ENCODE results near the gene VSTM2L.

The VSTM2L gene

GRCh38 chr20:37968841-37969401 is 66.0 kb downstream of the VSTM2L start:
- peaks cover 13% of the 10 kb centered on the region for H3K9me3 Mint-ChIP-seq

GRCh38 chr20:37969949-37970855 is 67.3 kb downstream of the VSTM2L start:
- Mint-ChIP-seq H3K27ac (no peak overlapping the region), H3K36me3 (ENCODE audit: low read depth) (peaks cover 20% of the 10 kb centered on the region), H3K4me3 (no peak overlapping the region), H3K9me3 (peaks cover 5% of the 10 kb centered on the region), H3K27me3 (peaks cover under 1% of the 10 kb centered on the region), H3K4me1 (ENCODE audit: low read depth) (no peaks in the 10 kb centered on the region)

More at GRCh38 chr20:37968841-37969401, 66.0 kb downstream of the VSTM2L start:
- H3K27me3 Mint-ChIP-seq = peaks cover 3% of the 10 kb centered on the region
- H3K36me3 Mint-ChIP-seq (ENCODE audit: low read depth) = peaks cover 20% of the 10 kb centered on the region
- no peak overlapping the region for H3K4me3 Mint-ChIP-seq
- H3K4me1 Mint-ChIP-seq (ENCODE audit: low read depth) = no peaks in the 10 kb centered on the region
- H3K27ac Mint-ChIP-seq = no peak overlapping the region

- Mint-ChIP-seq H3K4me3 (no peak overlapping the region), H3K27ac (no peak overlapping the region), H3K4me1 (ENCODE audit: low read depth) (no peaks in the 10 kb centered on the region), H3K36me3 (ENCODE audit: low read depth) (peaks cover 21% of the 10 kb centered on the region), H3K27me3 (no peaks in the 10 kb centered on the region), H3K9me3 (peaks cover 5% of the 10 kb centered on the region)
Measured at GRCh38 chr20:37970856-37971245, 67.9 kb downstream of the VSTM2L start.

GRCh38 chr20:37971561-37972127 is 68.7 kb downstream of the VSTM2L start:
- no peak overlapping the region for H3K27ac Mint-ChIP-seq
- no peaks in the 10 kb centered on the region for H3K27me3 Mint-ChIP-seq
- no peak overlapping the region for H3K4me3 Mint-ChIP-seq
- H3K9me3 Mint-ChIP-seq = peaks cover 5% of the 10 kb centered on the region
- peaks cover 24% of the 10 kb centered on the region for H3K36me3 Mint-ChIP-seq (ENCODE audit: low read depth)
- H3K4me1 Mint-ChIP-seq (ENCODE audit: low read depth) = peaks cover 1% of the 10 kb centered on the region

GRCh38 chr20:37972256-37973058 is 69.5 kb downstream of the VSTM2L start:
- Mint-ChIP-seq H3K27me3 (no peaks in the 10 kb centered on the region), H3K36me3 (ENCODE audit: low read depth) (peaks cover 24% of the 10 kb centered on the region), H3K27ac (no peak overlapping the region), H3K9me3 (no peaks in the 10 kb centered on the region), H3K4me3 (no peak overlapping the region), H3K4me1 (ENCODE audit: low read depth) (peaks cover 7% of the 10 kb centered on the region)

- Mint-ChIP-seq H3K4me3 (no peak overlapping the region), H3K36me3 (ENCODE audit: low read depth) (peaks cover 30% of the 10 kb centered on the region), H3K27me3 (no peaks in the 10 kb centered on the region), H3K4me1 (ENCODE audit: low read depth) (peaks cover 13% of the 10 kb centered on the region), H3K9me3 (no peaks in the 10 kb centered on the region), H3K27ac (no peak overlapping the region)
Measured at GRCh38 chr20:37973059-37973910, 70.4 kb downstream of the VSTM2L start.

- no peak overlapping the region for H3K4me3 Mint-ChIP-seq
- no peaks in the 10 kb centered on the region for H3K9me3 Mint-ChIP-seq
- peak overlapping the region; percentile 22 for H3K27ac Mint-ChIP-seq
- peaks cover 13% of the 10 kb centered on the region for H3K4me1 Mint-ChIP-seq (ENCODE audit: low read depth)
- no peaks in the 10 kb centered on the region for H3K27me3 Mint-ChIP-seq
- H3K36me3 Mint-ChIP-seq (ENCODE audit: low read depth) = peaks cover 23% of the 10 kb centered on the region
Measured at GRCh38 chr20:37976887-37977286, 74.0 kb downstream of the VSTM2L start.

- Mint-ChIP-seq H3K4me1 (ENCODE audit: low read depth) (peaks cover 13% of the 10 kb centered on the region), H3K27me3 (no peaks in the 10 kb centered on the region), H3K9me3 (no peaks in the 10 kb centered on the region), H3K36me3 (ENCODE audit: low read depth) (peaks cover 23% of the 10 kb centered on the region), H3K27ac (no peak overlapping the region), H3K4me3 (no peak overlapping the region)
Measured at GRCh38 chr20:37977338-37977737, 74.4 kb downstream of the VSTM2L start.

- H3K36me3 Mint-ChIP-seq (ENCODE audit: low read depth) = peaks cover 27% of the 10 kb centered on the region
- H3K4me1 Mint-ChIP-seq (ENCODE audit: low read depth) = peaks cover 13% of the 10 kb centered on the region
- no peak overlapping the region for H3K27ac Mint-ChIP-seq
- H3K27me3 Mint-ChIP-seq = no peaks in the 10 kb centered on the region
- H3K9me3 Mint-ChIP-seq = no peaks in the 10 kb centered on the region
- H3K4me3 Mint-ChIP-seq = no peak overlapping the region
Measured at GRCh38 chr20:37977786-37978185, 74.9 kb downstream of the VSTM2L start.

GRCh38 chr20:37979021-37979985 is 76.4 kb downstream of the VSTM2L start:
- Mint-ChIP-seq H3K9me3 (no peaks in the 10 kb centered on the region), H3K4me3 (no peak overlapping the region), H3K4me1 (ENCODE audit: low read depth) (peaks cover 13% of the 10 kb centered on the region), H3K36me3 (ENCODE audit: low read depth) (peaks cover 33% of the 10 kb centered on the region), H3K27ac (no peak overlapping the region), H3K27me3 (no peaks in the 10 kb centered on the region)

- Mint-ChIP-seq H3K36me3 (ENCODE audit: low read depth) (peaks cover 43% of the 10 kb centered on the region), H3K9me3 (no peaks in the 10 kb centered on the region), H3K27ac (no peak overlapping the region), H3K27me3 (no peaks in the 10 kb centered on the region), H3K4me3 (no peak overlapping the region), H3K4me1 (ENCODE audit: low read depth) (peaks cover 13% of the 10 kb centered on the region)
Measured at GRCh38 chr20:37980383-37980782, 77.5 kb downstream of the VSTM2L start.

- H3K4me3 Mint-ChIP-seq = no peak overlapping the region
- H3K36me3 Mint-ChIP-seq (ENCODE audit: low read depth) = peaks cover 41% of the 10 kb centered on the region
- H3K4me1 Mint-ChIP-seq (ENCODE audit: low read depth) = peaks cover 13% of the 10 kb centered on the region
- H3K9me3 Mint-ChIP-seq = no peaks in the 10 kb centered on the region
- no peaks in the 10 kb centered on the region for H3K27me3 Mint-ChIP-seq
- H3K27ac Mint-ChIP-seq = no peak overlapping the region
Measured at GRCh38 chr20:37980876-37981275, 77.9 kb downstream of the VSTM2L start.

- H3K36me3 Mint-ChIP-seq (ENCODE audit: low read depth) = peaks cover 41% of the 10 kb centered on the region
- peaks cover 13% of the 10 kb centered on the region for H3K4me1 Mint-ChIP-seq (ENCODE audit: low read depth)
- H3K27ac Mint-ChIP-seq = no peak overlapping the region
Measured at GRCh38 chr20:37981568-37981967, 78.6 kb downstream of the VSTM2L start.

More at GRCh38 chr20:37981568-37981967, 78.6 kb downstream of the VSTM2L start:
- no peak overlapping the region for H3K4me3 Mint-ChIP-seq
- H3K27me3 Mint-ChIP-seq = no peaks in the 10 kb centered on the region
- no peaks in the 10 kb centered on the region for H3K9me3 Mint-ChIP-seq
